Hepatocyte (in vitro differentiated cells): ENCODE results near the gene TNNT2.

Experiments
- EZH2 ChIP-seq: fragments of 200-600 bp; sonication (generic); IDR thresholded peaks from 2 replicates; pipeline ENCODE4 v1.6.1; 2016; ENCODE audit warnings: antibody characterized with exemption, mild to moderate bottlenecking, borderline replicate concordance
- EZH2phosphoT487 ChIP-seq: fragments of 200-600 bp; sonication (generic); IDR thresholded peaks from one replicate; pipeline ENCODE4 v1.6.1; 2018; ENCODE audit warnings: antibody characterized with exemption, mild to moderate bottlenecking, low read depth, moderate library complexity; ENCODE audit not compliant: unreplicated experiment, severe bottlenecking
- TF ChIP-seq, protein P1 (sequence below): fragments of 200-600 bp; sonication (generic); IDR thresholded peaks from 2 replicates; pipeline ENCODE4 v1.5.1; 2016; ENCODE audit warnings: antibody characterized with exemption, mild to moderate bottlenecking; ENCODE audit not compliant: poor library complexity

GRCh38 chr1:201423655-201424054 lies 46.2 kb upstream of the TNNT2 start:
- TF ChIP-seq, protein P1, sequence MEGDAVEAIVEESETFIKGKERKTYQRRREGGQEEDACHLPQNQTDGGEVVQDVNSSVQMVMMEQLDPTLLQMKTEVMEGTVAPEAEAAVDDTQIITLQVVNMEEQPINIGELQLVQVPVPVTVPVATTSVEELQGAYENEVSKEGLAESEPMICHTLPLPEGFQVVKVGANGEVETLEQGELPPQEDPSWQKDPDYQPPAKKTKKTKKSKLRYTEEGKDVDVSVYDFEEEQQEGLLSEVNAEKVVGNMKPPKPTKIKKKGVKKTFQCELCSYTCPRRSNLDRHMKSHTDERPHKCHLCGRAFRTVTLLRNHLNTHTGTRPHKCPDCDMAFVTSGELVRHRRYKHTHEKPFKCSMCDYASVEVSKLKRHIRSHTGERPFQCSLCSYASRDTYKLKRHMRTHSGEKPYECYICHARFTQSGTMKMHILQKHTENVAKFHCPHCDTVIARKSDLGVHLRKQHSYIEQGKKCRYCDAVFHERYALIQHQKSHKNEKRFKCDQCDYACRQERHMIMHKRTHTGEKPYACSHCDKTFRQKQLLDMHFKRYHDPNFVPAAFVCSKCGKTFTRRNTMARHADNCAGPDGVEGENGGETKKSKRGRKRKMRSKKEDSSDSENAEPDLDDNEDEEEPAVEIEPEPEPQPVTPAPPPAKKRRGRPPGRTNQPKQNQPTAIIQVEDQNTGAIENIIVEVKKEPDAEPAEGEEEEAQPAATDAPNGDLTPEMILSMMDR = no peak
- TF ChIP-seq EZH2 (no peak), EZH2phosphoT487 (no peak)
